Ovary (tissue), 9 donors: Measurements from ENCODE around the gene SGMS2. TPM values are rescaled to one million over a fixed set of nuclear protein-coding genes. Genes with fewer than 3 reads are reported as not detected.

Source experiments
- DNase-seq, 5 donors: peaks; one replicate each; pipeline ENCODE4 v3.0.0-alpha.2; 2019 to 2020
- H3K27ac ChIP-seq, 2 donors: fragments of 200-600 bp; one replicate each; pipeline versions ENCODE4 v1.5.1 to v1.8.0; 2019 to 2022
- H3K27me3 ChIP-seq: fragments of 200-600 bp; one replicate; pipeline ENCODE4 v1.8.0; 2022
- H3K36me3 ChIP-seq: fragments of 200-600 bp; sonication (generic); one replicate; pipeline ENCODE4 v1.5.1; 2019
- H3K4me1 ChIP-seq: one replicate; pipeline ENCODE4 v1.8.1; 2013; ENCODE audit warnings: mild to moderate bottlenecking, moderate library complexity; ENCODE audit not compliant: insufficient read depth
- H3K4me3 ChIP-seq: fragments of 200-600 bp; sonication (generic); one replicate; pipeline ENCODE4 v1.5.1; 2017
- H3K9me3 ChIP-seq, 2 donors: fragments of 200-600 bp in 1 of 2; sonication (generic) in 1 of 2; one replicate each; pipeline versions ENCODE4 v1.5.1 to v1.8.1; 2013 to 2019; ENCODE audit warnings: mild to moderate bottlenecking in 1 of 2, moderate library complexity in 1 of 2
- CTCF ChIP-seq, 3 donors: fragments of 450-650 bp in 2 of 3; fragments of 200-600 bp in 1 of 3; IDR thresholded peaks; one replicate each; pipeline versions ENCODE4 v1.5.1 to v1.8.0; 2016 to 2022; ENCODE audit warnings: antibody characterized with exemption in 3 of 3, mild to moderate bottlenecking in 1 of 3
- EP300 ChIP-seq: sonication (generic); formaldehyde crosslinking; IDR thresholded peaks from one replicate; pipeline ENCODE4 v1.6.1; 2017; ENCODE audit warnings: antibody characterized with exemption
- POLR2A ChIP-seq: fragments of 450-650 bp; IDR thresholded peaks from one replicate; pipeline ENCODE4 v1.6.1; 2017; ENCODE audit warnings: antibody characterized with exemption, mild to moderate bottlenecking, moderate library complexity
- WGBS, 3 donors: extraction: QIAGEN DNeasy Blood & Tissue Kit in 1 of 3; methylation state at CpG; one replicate each; pipeline versions ENCODE4 v1.1.5 to v1.1.7; 2013 to 2017; 5-methylcytosine and 5-hydroxymethylcytosine counted together
- intact Hi-C, 4 donors: fragments of 100-400 bp; cut with DNase I; formaldehyde crosslinking; loops; one replicate each; pipeline versions ENCODE4 v1.11.0 to v1.15.1; 2022 to 2023
- polyA plus RNA-seq, 2 donors: library from polyadenylated mRNA; stranded (reverse); fragments of 200-250 nt in 1 of 2; fragments of 350-450 nt in 1 of 2; fragmentation: Illumina TruSeq in 1 of 2; extraction: RNeasy Lipid Tissue Mini Kit (QIAGEN cat#74804) in 1 of 2; gene quantifications; one replicate each; pipeline ENCODE4 v1.2.3, GENCODE V29; 2013 to 2014
- total RNA-seq, 7 donors: library from RNA; depleted of rRNA in 2 of 7; stranded (reverse); fragments of >200 nt in 2 of 7; fragmentation: NEBNext Ultra II Directional in 3 of 7; extraction: Animal tissue kit (Norgen Biotek cat#: 25700) in 3 of 7; gene quantifications; one replicate each; pipeline versions ENCODE4 v1.1.0 to v1.2.4, GENCODE V29; 2016 to 2023
- donor health status: DM: no; HTN: no; CAD: no; lungs with moderate emphysema.
- donor health status: DM: no; HTN: no; CAD: no.
- donor health status: Bipolar disorder and iron deficiency.
- donor health status: DM: yes; HTN: yes; CAD: no.
- donor health status: DM: no; HTN: no; CAD: no.
- donor health status: DM: yes; HTN: yes; CAD: no.

SGMS2 gene
- total and polyA plus RNA-seq, 9 donors = 1.2 to 156 (median 6.9) TPM

- intact Hi-C loops = no loop called here
- no peak overlapping the region for H3K4me3 ChIP-seq
Observed at GRCh38 chr4:107828315-107829090, 3.8 kb downstream of the SGMS2 start.

GRCh38 chr4:107831140-107831539, 6.4 kb downstream of the SGMS2 start:
- WGBS, 3 donors = 92 to 93% (median 92%) methylated on average over 4 of the region's 4 CpGs
- Histone ChIP-seq H3K36me3 (no peaks in the 10 kb centered on the region), H3K4me3 (no peak overlapping the region), H3K27ac (no peak overlapping the region), H3K9me3 (no peaks in the 10 kb centered on the region), H3K27me3 (no peaks in the 10 kb centered on the region), H3K4me1 (no peaks in the 10 kb centered on the region)
- DNase-seq = no peak
- intact Hi-C loops = no loop called here
- no peak for TF ChIP-seq EP300
- TF ChIP-seq CTCF (IDR thresholded peaks at IDR 0.05) = no peak
- TF ChIP-seq POLR2A = no peak

More at GRCh38 chr4:107828315-107829090, 3.8 kb downstream of the SGMS2 start:
- H3K27ac ChIP-seq = no peak overlapping the region
- H3K27me3 ChIP-seq = no peaks in the 10 kb centered on the region
- TF ChIP-seq CTCF (IDR thresholded peaks at IDR 0.05) (no peak), POLR2A (no peak), EP300 (no peak)
- no peak for DNase-seq
- H3K36me3 ChIP-seq = no peaks in the 10 kb centered on the region
- peaks cover 1% of the 10 kb centered on the region for H3K4me1 ChIP-seq
- H3K9me3 ChIP-seq = no peaks in the 10 kb centered on the region
- 90 to 92% (median 91%) methylated on average over 6 of the region's 6 CpGs for WGBS, 3 donors

GRCh38 chr4:107832275-107832807, 7.6 kb downstream of the SGMS2 start:
- Histone ChIP-seq H3K4me1 (no peaks in the 10 kb centered on the region), H3K4me3 (no peak overlapping the region), H3K36me3 (no peaks in the 10 kb centered on the region), H3K27ac (no peak overlapping the region), H3K9me3 (no peaks in the 10 kb centered on the region), H3K27me3 (no peaks in the 10 kb centered on the region)
- intact Hi-C loops = no loop called here
- DNase-seq = no peak
- TF ChIP-seq EP300 (no peak), POLR2A (no peak), CTCF (IDR thresholded peaks at IDR 0.05) (no peak)
- WGBS, 3 donors = 68 to 99% (median 96%) methylated on average over 2 of the region's 2 CpGs

- Histone ChIP-seq H3K4me3 (no peak overlapping the region), H3K36me3 (no peaks in the 10 kb centered on the region), H3K27ac (no peak overlapping the region), H3K4me1 (no peaks in the 10 kb centered on the region), H3K9me3 (no peaks in the 10 kb centered on the region), H3K27me3 (no peaks in the 10 kb centered on the region)
- no peak for TF ChIP-seq EP300
- TF ChIP-seq POLR2A = no peak
- DNase-seq = no peak
- intact Hi-C loops = no loop called here
- WGBS, 3 donors = 63 to 77% (median 77%) methylated on average over 1 of the region's 1 CpG
Observed at GRCh38 chr4:107834241-107834794, 9.6 kb downstream of the SGMS2 start.

- H3K4me1 ChIP-seq = no peaks in the 10 kb centered on the region
- intact Hi-C loops = no loop called here
- no peaks in the 10 kb centered on the region for H3K9me3 ChIP-seq
- no peak for DNase-seq
- no peak for TF ChIP-seq POLR2A
- no peak for TF ChIP-seq CTCF (IDR thresholded peaks at IDR 0.05)
- no peak for TF ChIP-seq EP300
- no peaks in the 10 kb centered on the region for H3K36me3 ChIP-seq
- H3K27me3 ChIP-seq = no peaks in the 10 kb centered on the region
- H3K27ac ChIP-seq = no peak overlapping the region
- WGBS, 3 donors = 22 to 41% (median 26%) methylated on average over 5 of the region's 5 CpGs
- no peak overlapping the region for H3K4me3 ChIP-seq
Observed at GRCh38 chr4:107835406-107835805, 10.7 kb downstream of the SGMS2 start.
